Epithelial cell of proximal tubule (primary cell): ENCODE measurements around the gene GTF3C1. TPM values are rescaled to one million over a fixed set of nuclear protein-coding genes. Genes with fewer than 3 reads are reported as not detected.

Experiments
- DNase-seq: peaks from one replicate; pipeline ENCODE4 v3.0.0-alpha.2; 2011; ENCODE audit warnings: low read depth
- H3K4me3 ChIP-seq: 2 replicates; pipeline ENCODE4 v1.5.1; 2011; ENCODE audit warnings: low read depth, mild to moderate bottlenecking, low read length
- CTCF ChIP-seq: conservative IDR thresholded peaks from 2 replicates; pipeline ENCODE4 v1.5.1; 2012; ENCODE audit warnings: low read depth, mild to moderate bottlenecking, low read length
- total RNA-seq: library from RNA; depleted of rRNA; stranded (reverse); fragments of >200 nt; gene quantifications from 2 replicates; pipeline ENCODE4 v1.2.3, GENCODE V29; 2015

GTF3C1 gene
- total RNA-seq, 1 donor from 2014 or later = 73.2 TPM

- TF ChIP-seq CTCF = peak; percentile 0
- DNase-seq = no peak
- no peak overlapping the region for H3K4me3 ChIP-seq
Observed at GRCh38 chr16:27492588-27492979, 57.1 kb downstream of the GTF3C1 start.

GRCh38 chr16:27491894-27492587 lies 57.7 kb downstream of the GTF3C1 start:
- DNase-seq = no peak
- H3K4me3 ChIP-seq = no peak overlapping the region
- TF ChIP-seq CTCF = no peak

GRCh38 chr16:27489906-27490305 lies 59.8 kb downstream of the GTF3C1 start:
- no peak for DNase-seq
- no peak overlapping the region for H3K4me3 ChIP-seq
- TF ChIP-seq CTCF = no peak

GRCh38 chr16:27489421-27489820 lies 60.3 kb downstream of the GTF3C1 start:
- DNase-seq = no peak
- no peak overlapping the region for H3K4me3 ChIP-seq
- TF ChIP-seq CTCF = no peak

- TF ChIP-seq CTCF = no peak
- no peak for DNase-seq
- H3K4me3 ChIP-seq = no peak overlapping the region
Observed at GRCh38 chr16:27486760-27487159, 63.0 kb downstream of the GTF3C1 start.

- DNase-seq = no peak
- no peak overlapping the region for H3K4me3 ChIP-seq
- TF ChIP-seq CTCF = no peak
Observed at GRCh38 chr16:27486344-27486743, 63.4 kb downstream of the GTF3C1 start.

- no peak for DNase-seq
- TF ChIP-seq CTCF = no peak
- no peak overlapping the region for H3K4me3 ChIP-seq
Observed at GRCh38 chr16:27485811-27486210, 63.9 kb downstream of the GTF3C1 start.
